ENCODE data around the gene CDC42EP1.

Gene CDC42EP1

DNA sequence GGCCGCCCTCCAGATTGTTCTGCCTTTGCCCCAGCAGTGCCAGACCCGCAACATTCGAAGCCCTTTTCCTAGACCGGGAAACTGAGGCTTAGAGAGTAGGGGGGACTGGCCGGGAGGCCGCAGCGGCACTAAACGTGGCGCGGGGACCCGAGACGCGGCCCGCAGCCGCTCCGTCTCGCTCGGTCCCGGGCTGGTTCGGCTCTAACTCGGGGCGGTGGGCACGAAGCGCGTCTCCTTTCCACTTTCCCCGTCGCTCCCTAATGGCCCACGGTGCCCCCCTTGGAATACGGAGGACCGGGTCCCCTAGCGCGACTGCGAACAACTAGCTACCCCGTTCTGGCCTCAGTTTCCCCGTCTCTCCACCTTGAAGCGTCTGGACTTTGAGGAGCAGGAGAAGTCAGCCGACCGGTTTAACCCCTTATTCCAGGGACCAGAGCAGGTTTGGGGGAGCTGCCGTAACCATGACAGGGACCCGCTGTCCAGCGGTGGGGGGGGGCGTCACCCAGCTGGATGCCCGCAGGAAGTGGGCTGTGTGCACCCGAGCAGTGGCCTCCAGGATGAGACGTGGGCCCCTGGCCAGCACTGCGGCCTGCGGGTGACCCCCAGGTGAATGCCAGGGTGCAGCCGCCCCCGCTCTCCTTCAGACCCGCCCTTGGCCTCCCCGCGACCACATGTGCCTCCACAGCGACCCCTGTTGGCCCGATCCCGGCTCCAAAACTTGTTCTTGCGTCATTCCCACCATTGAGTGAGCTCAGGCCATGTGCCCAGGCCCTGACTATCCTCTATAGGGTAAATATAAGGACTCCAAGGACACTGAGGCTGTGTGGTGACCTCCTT lies 1.1 kb downstream of the CDC42EP1 start:
- DNase-seq = peak; percentile 49 to 55

DNA sequence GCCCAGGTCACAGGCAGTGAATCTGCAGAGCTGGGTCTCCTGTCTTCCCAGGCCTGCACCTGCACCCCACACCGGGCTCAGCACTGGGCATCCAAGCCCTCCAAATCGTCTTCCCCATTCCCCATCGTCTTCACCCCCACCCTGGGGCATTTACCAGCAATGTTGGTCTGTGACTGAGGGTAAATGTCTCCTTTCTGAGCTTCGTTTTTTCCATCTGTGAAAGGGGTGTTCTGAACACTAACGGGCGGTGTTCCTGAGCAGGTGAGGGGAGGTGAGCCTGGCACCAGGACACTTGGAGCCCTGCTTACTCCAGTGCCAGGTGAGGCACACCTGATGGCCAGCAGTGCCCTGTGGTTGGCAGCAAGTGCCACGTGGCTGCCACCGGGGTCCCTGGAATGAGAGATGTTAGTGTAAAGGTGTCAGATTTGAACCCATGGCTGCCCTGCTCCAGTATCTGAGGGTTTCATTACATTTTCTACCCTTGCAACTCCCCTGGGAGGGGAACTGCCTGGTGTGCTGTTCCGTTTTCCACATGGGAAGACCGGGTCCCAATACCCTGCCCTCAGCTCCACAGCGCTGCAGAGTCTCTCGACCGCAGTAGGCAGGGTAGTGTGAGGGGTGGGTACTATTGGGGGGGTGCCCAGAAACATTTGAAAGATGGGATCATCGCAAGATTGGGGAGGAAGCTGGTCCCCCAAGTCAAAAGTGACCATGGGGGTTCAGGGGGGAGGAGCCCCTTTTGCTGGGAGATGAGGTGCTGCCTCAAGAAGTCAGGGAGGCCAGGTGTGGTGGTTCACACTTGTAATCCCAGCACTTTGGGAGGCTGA lies 2.0 kb downstream of the CDC42EP1 start:
- DNase-seq = no peak

- DNase-seq = no peak
These were observed 3.1 kb downstream of the CDC42EP1 start for GRCh38 chr22:37563153-37564081.

DNA sequence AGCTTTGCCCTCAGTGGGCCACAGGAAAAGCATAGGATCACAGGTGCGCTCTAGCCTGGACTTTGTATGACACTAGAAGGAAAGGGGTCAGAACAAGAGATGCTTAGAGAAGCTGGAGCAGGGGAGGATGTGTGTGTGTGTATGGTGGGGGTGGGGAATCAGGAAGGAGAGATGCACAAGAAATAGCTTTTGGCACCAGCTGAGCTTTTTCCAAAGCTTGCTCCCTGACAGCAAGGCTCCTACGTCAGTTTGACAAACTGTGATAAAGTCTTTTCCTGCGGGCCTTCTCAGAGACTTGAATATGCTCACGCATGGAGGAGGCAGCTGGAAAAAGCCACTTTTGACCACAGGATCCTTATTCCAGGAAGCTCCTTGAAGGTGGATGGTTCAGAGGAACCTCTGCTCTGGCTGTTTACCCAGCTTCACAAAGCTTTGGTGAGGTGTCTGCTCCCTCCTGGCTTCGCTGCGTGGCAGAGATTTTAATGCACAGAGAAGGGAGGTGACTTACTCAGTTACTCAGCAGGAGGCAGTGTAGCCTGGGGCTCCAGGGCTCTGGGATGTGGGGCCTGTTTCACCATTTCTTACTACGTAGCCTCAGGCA lies 3.9 kb downstream of the CDC42EP1 start:
- no peak for DNase-seq

DNA sequence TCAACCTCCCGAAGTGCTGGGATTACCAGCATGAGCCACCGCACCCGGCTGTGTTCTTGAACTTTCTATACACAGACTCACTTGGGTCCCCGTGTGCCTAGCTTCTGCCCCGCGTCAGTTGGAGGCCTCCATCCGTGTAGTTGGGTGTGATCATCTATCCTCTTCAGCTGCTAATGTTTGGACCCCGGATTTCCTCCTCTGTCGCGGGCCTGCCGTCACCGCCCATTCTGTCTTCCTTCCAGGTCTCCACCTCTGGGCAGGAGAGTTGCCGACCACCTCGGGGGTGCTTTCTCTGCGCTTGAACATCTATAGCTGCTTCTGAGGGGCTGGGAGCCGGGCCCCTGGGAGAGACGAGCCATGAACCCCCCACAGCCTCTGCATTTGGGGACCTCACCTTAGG lies 5.5 kb downstream of the CDC42EP1 start:
- no peak for DNase-seq

DNA sequence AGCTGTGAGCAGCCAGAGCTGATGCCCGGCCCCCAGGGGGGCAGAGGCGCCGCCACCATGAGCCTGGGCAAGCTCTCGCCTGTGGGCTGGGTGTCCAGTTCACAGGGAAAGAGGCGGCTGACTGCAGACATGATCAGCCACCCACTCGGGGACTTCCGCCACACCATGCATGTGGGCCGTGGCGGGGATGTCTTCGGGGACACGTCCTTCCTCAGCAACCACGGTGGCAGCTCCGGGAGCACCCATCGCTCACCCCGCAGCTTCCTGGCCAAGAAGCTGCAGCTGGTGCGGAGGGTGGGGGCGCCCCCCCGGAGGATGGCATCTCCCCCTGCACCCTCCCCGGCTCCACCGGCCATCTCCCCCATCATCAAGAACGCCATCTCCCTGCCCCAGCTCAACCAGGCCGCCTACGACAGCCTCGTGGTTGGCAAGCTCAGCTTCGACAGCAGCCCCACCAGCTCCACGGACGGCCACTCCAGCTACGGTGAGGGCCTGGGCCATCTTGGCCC lies 6.1 kb downstream of the CDC42EP1 start:
- no peak for DNase-seq

- peak; percentile 17 to 50 for DNase-seq
These were observed 6.9 kb downstream of the CDC42EP1 start for GRCh38 chr22:37566903-37567798.

DNA sequence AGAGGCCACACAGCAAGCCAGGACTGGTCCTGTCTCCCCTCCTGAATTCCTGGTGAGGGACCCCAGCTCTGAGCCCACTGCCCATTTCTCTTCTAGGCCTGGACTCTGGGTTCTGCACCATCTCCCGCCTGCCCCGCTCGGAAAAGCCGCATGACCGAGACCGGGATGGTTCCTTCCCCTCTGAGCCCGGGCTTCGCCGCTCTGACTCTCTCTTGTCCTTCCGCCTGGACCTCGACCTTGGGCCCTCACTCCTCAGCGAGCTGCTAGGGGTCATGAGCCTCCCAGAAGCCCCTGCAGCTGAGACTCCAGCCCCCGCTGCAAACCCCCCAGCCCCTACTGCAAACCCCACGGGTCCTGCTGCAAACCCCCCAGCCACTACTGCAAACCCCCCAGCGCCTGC lies 7.7 kb downstream of the CDC42EP1 start:
- no peak for DNase-seq

GRCh38 chr22:37568448-37569008 lies 8.2 kb downstream of the CDC42EP1 start:
- DNase-seq = no peak

- no peak for DNase-seq
These were observed 9.0 kb downstream of the CDC42EP1 start for GRCh38 chr22:37569009-37569920.

DNA sequence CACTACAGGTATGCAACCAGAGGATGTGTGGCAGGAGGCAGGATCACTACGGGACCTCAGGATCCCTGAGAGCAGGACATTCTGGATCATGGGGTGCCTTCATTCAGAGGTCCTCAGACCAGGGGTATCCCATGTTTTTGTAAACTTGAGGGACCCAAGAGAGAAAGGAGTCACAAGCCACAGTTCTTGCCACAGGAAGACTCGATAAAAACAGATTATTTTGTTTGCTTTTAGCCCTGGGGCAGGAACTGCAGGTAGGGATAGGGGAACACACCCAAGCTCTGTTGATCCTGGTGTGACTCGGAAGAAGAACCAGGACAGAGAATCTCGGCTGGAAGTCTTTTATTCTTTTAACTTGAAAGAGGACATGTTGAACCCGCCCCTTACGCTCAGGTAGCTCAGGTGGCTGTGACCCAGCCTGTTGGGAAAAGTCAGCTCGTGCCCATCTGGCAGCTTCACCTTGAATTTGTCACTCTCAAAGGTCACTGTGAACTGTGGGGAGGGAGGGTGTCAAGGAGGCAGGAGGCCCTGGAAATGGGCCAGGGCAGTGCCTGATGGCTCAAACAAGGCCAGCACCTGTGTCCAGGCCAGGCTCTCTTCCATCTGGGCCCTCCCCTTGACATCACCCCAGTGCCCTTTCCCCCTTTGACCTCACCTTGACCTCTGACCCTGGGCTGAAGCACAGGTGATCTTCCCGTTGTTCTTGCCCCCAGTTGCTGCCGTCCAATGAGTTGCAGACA lies 9.8 kb downstream of the CDC42EP1 start:
- DNase-seq = no peak

GRCh38 chr22:37570661-37570976 lies 10.3 kb downstream of the CDC42EP1 start:
- DNase-seq = no peak

GRCh38 chr22:37571258-37571991 lies 11.1 kb downstream of the CDC42EP1 start:
- DNase-seq = no peak

- no peak for DNase-seq
These were observed 11.7 kb downstream of the CDC42EP1 start for GRCh38 chr22:37571992-37572373.

GRCh38 chr22:37575490-37576003 lies 15.3 kb downstream of the CDC42EP1 start:
- no peak for DNase-seq

GRCh38 chr22:37578002-37578401 lies 17.7 kb downstream of the CDC42EP1 start:
- DNase-seq = no peak

DNA sequence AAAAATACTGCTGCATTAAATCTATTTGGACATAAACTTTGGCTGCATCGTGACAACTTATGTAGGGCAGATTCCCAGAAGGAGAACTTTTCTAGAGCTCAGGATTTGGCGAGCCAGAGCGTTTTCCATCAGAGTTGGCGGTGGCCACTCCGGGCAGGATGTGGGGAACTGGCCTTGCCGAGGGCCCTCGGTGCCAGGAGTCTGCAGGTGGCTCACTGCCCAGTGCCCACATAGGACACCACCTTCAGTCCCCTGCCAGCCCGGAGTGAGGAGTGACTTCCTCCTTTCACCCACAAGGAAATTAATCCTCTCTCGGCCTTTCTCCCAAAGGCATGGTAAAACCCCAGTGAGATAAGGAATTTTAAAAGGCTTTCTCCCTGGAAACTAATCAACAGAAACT lies 21.2 kb downstream of the CDC42EP1 start:
- DNase-seq = no peak

DNA sequence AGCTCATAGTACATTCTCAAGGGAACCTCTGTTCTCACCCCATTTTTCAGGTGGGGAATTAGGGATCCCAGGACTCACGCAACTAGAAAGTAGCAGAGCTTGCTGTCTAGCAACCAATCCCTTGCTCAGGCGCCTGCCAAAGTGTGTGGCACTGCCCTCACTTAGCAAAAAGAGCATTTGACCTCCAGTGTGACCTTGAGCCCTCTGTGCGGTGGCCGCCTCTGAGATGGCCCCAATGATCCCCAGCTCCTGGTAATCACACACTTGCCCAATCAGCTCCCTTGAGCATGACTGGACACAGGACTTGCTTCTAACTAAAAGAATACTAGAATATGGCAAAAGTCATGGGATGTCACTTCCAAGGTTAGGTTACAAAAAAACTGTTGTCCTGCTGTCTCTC lies 22.2 kb downstream of the CDC42EP1 start:
- DNase-seq = no peak

All from Kasumi-1 (cell line).